Effector memory CD8-positive, alpha-beta T cell (primary cell): ENCODE measurements around the gene CDH23.

Experiments
- ATAC-seq: fragments of 150-1000 bp; cut with Tn5 transposase; replicated peaks from 2 replicates; pipeline ENCODE4 v1.10.0; 2021; ENCODE audit warnings: mild to moderate bottlenecking, moderate library complexity
- DNase-seq, 3 experiments: peaks; one replicate each; pipeline ENCODE4 v3.0.0; 2021
- H3K27ac Mint-ChIP-seq, 2 donors: one replicate each; pipeline ENCODE4 v1.8.0; 2022; ENCODE audit warnings: mild to moderate bottlenecking in 2 of 2, mixed read lengths in 2 of 2, moderate library complexity in 2 of 2
- H3K27me3 Mint-ChIP-seq, 2 donors: one replicate each; pipeline ENCODE4 v1.8.0; 2022; ENCODE audit warnings: mixed read lengths in 2 of 2
- H3K36me3 Mint-ChIP-seq: one replicate; pipeline ENCODE4 v1.8.0; 2022; ENCODE audit warnings: mild to moderate bottlenecking, moderate library complexity, mixed read lengths; ENCODE audit not compliant: insufficient read depth
- H3K4me1 Mint-ChIP-seq, 2 donors: one replicate each; pipeline ENCODE4 v1.8.0; 2022; ENCODE audit warnings: low read depth in 2 of 2, mixed read lengths in 2 of 2
- H3K4me3 Mint-ChIP-seq, 2 donors: one replicate each; pipeline ENCODE4 v1.8.0; 2022; ENCODE audit warnings: mild to moderate bottlenecking in 2 of 2, mixed read lengths in 2 of 2, moderate library complexity in 2 of 2
- H3K9me3 Mint-ChIP-seq, 2 donors: one replicate each; pipeline ENCODE4 v1.8.0; 2022; ENCODE audit warnings: mixed read lengths in 2 of 2

The CDH23 gene

DNA sequence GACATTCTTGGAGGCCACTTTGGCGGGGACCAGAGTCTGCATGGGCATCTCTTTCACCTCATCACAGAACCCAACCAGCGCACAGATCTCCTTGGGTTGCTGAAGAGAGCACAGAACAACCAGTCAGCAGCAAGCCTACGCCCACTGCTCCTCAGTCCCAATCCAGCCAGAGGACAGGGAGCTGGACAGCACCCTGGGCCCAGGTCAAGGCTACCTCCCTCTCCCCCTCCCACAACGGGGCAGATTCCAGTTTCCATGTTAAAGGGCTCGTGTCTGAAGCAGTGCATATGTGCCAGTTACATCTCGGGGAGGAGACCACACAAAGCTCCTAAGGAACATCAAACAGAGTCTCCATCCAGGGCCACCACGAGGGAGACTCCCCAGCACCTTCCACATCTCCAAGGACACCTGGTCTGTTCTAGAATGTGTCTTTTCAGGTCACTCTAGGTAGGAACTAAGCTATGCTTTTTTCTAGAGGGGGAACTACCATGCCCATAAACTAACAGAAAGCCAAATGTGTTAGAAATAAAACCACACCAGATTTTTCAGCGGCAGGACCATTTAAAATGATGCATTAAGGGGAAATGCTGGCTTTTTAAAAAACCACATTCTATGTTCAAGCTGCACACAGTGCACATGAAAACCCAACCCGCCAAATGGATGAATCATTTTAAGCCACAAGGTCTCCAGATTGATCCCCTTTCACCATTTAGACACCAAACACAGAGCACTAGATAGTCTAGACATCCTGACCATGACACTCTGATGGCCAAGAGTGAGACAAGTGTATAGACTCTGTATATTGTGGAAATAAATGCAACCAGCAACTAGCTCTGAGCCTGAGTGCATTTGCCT lies 425.4 kb downstream of the CDH23 start:
- Mint-ChIP-seq H3K4me1 (peaks cover 4 to 16% of the 10 kb centered on the region in 2 donors), H3K9me3 (no peaks in the 10 kb centered on the region), H3K36me3 (peaks cover 80% of the 10 kb centered on the region), H3K4me3 (no peak overlapping the region), H3K27ac (peak overlapping the region; percentile 68 to 70), H3K27me3 (no peaks in the 10 kb centered on the region)
- no peak for DNase-seq
- peak; percentile 87 for ATAC-seq

DNA sequence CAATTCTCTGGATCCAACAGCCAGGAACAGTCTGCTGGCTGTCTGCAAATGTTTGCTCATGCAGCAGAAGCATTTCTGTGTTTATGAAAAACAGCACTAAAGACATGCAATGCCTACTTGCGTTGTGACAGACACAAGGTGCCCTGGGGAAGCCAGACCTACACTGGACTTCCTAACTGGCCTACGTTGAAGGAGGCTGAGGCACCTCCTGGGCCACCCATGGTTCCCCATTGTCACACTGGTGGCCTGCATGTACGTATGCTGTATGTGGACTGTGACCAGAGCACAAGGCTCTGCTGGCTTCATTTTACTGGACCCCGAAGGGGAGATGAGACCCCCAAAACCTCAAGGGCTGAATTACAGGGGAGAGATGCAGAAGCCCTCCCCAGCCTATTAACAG lies 426.6 kb downstream of the CDH23 start:
- ATAC-seq: no peak

DNA sequence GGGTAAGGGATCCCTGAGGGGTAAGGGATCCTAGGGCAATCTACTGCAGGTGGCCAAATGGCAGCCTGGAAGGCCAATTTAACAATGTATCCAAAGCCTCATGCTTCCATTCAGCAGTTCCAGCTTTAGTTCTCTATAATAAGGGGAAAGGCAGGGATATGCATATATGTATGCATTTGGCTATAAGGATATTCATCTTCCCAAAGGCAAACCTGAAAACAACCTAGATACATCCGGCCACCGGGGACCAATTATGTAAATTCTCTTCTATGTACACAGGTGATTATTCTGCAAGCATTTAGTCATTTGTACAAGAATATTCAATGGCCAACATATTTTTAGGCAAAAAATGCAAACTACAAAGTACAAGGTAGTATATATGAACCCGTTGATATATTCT lies 427.6 kb downstream of the CDH23 start:
- no peaks in the 10 kb centered on the region for H3K9me3 Mint-ChIP-seq
- H3K4me1 Mint-ChIP-seq: peaks cover 4 to 16% of the 10 kb centered on the region in 2 donors
- ATAC-seq (no peak), DNase-seq (no peak)
- peaks cover 86% of the 10 kb centered on the region for H3K36me3 Mint-ChIP-seq
- H3K27ac Mint-ChIP-seq: no peak overlapping the region
- H3K27me3 Mint-ChIP-seq: no peaks in the 10 kb centered on the region
- H3K4me3 Mint-ChIP-seq: no peak overlapping the region

More for the DNA sequence above, 426.6 kb downstream of the CDH23 start:
- H3K4me3 Mint-ChIP-seq: no peak overlapping the region
- H3K27me3 Mint-ChIP-seq: no peaks in the 10 kb centered on the region
- no peak overlapping the region for H3K27ac Mint-ChIP-seq
- H3K9me3 Mint-ChIP-seq: no peaks in the 10 kb centered on the region
- H3K4me1 Mint-ChIP-seq: peaks cover 4 to 16% of the 10 kb centered on the region in 2 donors
- peaks cover 85% of the 10 kb centered on the region for H3K36me3 Mint-ChIP-seq
- no peak for DNase-seq

DNA sequence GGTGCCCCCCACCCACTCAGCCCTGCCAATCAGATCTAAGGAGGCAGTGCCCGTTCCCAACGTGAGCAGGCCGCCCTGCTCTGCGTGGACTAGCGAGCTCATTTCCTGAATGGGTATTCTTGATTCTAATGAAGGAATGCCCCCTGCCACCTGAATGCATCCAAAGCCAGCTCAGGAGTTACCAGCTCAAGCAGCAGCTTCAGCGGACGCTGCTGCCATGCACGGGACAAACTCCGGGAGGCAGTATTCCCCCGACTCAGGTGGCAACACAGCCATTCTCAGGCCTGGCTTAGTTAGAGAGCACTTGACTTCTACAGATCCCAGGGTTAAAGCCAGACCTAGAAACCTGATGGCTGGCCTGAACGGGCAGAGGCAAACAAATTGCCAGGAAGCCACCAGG lies 428.5 kb downstream of the CDH23 start:
- no peaks in the 10 kb centered on the region for H3K27me3 Mint-ChIP-seq
- H3K36me3 Mint-ChIP-seq: peaks cover 84% of the 10 kb centered on the region
- H3K9me3 Mint-ChIP-seq: no peaks in the 10 kb centered on the region
- peaks cover 4 to 19% of the 10 kb centered on the region in 2 donors for H3K4me1 Mint-ChIP-seq
- no peak overlapping the region for H3K4me3 Mint-ChIP-seq
- no peak for DNase-seq
- no peak for ATAC-seq
- no peak overlapping the region for H3K27ac Mint-ChIP-seq

DNA sequence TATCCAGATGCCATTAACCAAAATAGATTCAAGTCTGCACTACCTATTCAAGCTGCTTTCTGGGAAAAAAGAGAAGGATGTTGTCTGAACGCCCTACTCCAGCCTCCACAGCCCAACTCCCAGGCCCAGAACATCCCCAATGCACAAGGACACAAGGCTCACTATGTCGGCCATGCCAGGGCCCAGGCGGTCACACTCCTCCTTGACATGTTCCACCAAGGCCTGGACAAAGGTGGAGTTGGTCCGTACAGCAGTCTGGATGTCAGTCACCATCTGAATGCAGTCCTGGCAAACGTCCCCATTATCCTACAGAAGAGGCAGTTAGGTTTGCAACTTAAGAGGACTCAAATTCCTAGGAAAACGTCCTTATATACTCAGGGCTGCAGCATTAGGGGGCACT lies 431.1 kb downstream of the CDH23 start:
- DNase-seq: no peak
- Mint-ChIP-seq H3K27ac (no peak overlapping the region), H3K36me3 (peaks cover 81% of the 10 kb centered on the region), H3K27me3 (no peaks in the 10 kb centered on the region), H3K4me1 (peaks cover 0 to 9% of the 10 kb centered on the region in 2 donors), H3K9me3 (no peaks in the 10 kb centered on the region), H3K4me3 (no peak overlapping the region)
- ATAC-seq: no peak

DNA sequence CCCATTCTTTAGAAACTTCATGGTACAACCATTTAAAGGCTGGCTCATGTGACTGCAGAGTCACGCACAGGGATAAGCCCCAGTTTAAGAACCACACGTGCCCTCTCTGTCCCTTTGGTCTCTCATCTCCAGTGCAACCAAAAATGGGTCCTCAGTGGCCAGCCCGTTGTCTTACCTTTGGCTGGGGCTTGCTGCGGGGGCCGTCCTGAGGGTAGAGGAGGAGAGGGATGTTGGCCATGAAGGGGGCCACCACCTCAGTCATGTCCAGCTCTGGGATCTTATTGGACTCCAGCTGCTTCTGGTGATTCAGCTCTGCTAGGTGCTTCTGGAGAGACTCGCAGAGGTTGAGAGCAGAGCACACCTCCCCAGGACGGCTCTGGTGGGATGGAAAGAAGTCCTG lies 432.0 kb downstream of the CDH23 start:
- Mint-ChIP-seq H3K4me1 (peaks cover 0 to 12% of the 10 kb centered on the region in 2 donors), H3K9me3 (no peaks in the 10 kb centered on the region), H3K4me3 (no peak overlapping the region), H3K27me3 (no peaks in the 10 kb centered on the region), H3K36me3 (peaks cover 78% of the 10 kb centered on the region), H3K27ac (no peak overlapping the region)
- ATAC-seq (no peak), DNase-seq (no peak)

DNA sequence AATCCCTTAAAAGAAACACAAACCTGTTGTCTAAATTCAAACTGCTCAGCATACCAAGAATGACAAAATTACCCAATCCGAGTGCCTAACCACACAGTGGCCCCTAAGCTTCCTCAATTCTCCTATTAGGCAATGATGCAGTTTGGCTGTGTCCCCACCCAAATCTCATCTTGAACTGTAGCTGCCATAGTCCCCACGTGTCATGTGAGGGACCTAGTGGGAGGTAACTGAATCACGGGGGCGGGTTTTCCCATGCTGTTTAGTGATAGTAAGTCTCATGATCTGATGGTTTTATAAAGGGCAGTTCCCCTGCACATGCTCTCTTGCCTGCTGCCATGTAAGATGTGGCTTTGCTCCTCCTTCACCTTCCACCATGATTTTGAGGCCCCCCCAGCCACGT lies 432.5 kb downstream of the CDH23 start:
- no peak overlapping the region for H3K4me3 Mint-ChIP-seq

DNA sequence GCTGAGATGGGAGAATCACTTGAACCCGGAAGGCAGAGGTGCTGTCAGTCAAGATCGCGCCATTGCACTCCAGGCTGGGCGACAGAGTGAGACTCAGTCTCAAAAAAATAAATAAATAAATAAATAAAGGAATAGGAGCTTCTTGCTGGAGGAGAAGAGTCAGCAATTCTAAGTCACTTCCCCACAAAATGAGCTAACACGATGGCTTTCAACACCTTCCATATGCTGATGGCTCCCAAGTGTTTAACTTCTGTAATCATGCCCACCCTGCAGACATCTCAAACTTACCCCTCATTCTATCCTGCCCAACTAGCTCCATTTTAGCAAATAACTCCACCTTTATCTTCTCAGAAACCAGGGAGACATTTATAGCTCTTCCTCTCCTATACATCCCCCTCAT lies 433.2 kb downstream of the CDH23 start:
- Mint-ChIP-seq H3K4me1 (peaks cover 0 to 14% of the 10 kb centered on the region in 2 donors), H3K36me3 (peaks cover 69% of the 10 kb centered on the region), H3K27ac (peak overlapping the region in 1 of 2 donors; percentile 69), H3K27me3 (no peaks in the 10 kb centered on the region), H3K9me3 (no peaks in the 10 kb centered on the region), H3K4me3 (no peak overlapping the region)
- no peak for ATAC-seq
- no peak for DNase-seq

More for the DNA sequence above, 432.5 kb downstream of the CDH23 start:
- H3K27me3 Mint-ChIP-seq: no peaks in the 10 kb centered on the region
- peaks cover 0 to 14% of the 10 kb centered on the region in 2 donors for H3K4me1 Mint-ChIP-seq
- peak; percentile 21 for ATAC-seq
- DNase-seq: no peak
- no peaks in the 10 kb centered on the region for H3K9me3 Mint-ChIP-seq
- peaks cover 73% of the 10 kb centered on the region for H3K36me3 Mint-ChIP-seq
- H3K27ac Mint-ChIP-seq: no peak overlapping the region

DNA sequence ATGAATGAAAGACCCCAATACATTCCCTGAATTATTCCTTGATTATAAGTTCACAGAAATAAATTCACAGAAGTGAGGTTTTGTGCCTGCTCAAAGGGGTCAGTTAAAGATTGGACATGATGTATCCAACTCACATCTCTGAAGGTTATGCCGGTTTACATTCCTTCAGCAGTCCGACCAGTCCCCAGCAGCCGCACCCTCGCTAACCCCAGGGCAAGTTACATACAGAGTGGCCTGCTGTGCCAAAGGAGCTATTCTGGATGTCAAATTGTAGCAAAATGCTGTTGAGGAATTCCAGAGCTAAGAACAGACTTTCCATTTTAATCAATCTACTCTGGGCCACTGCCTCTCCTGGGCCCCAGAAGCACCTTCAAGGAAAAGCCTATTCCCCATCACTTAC lies 434.0 kb downstream of the CDH23 start:
- no peaks in the 10 kb centered on the region for H3K27me3 Mint-ChIP-seq
- H3K27ac Mint-ChIP-seq: no peak overlapping the region
- no peak overlapping the region for H3K4me3 Mint-ChIP-seq
- ATAC-seq (no peak), DNase-seq (no peak)
- no peaks in the 10 kb centered on the region for H3K9me3 Mint-ChIP-seq
- peaks cover 1 to 14% of the 10 kb centered on the region in 2 donors for H3K4me1 Mint-ChIP-seq
- peaks cover 64% of the 10 kb centered on the region for H3K36me3 Mint-ChIP-seq

DNA sequence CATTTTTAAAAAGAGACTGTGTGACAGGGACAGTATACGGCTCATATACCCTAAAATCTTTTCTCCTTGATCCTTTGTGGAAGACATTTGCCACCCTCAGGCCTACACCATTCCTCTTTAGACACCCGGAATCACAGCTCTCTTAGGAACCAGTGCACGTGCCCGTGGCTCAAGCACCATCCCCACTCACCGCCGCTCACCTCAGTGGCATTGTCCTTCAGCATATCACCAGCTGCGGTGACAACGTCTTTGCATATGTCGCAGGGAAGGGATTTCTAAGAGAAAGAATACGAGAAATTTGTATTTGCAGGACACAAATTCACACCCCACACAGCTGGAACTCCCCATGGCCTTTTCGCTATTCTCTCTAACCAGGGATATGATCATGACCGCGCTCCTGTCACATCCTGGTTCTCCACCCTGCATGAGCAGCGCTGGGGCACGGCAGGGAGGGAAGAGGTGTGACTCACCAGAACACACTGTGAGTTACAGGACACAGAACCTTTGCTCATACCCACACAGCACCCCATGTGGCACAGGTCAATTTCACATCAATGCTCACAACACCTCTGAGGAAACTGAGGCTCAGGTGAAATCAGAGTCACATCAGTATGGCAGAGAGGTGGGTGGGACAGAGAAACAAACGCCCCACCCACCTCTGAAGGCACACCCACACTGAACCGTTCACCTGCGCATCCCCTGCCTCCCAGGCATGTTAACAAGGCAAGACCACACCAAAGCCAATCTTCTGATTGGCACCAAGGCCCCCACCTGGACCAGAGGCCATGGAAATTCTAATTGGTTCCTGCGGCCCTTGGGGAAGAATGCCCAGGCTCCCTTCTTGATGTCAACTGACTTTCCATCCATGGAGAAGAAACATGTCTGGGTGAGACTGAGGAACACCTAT lies 435.2 kb downstream of the CDH23 start:
- Mint-ChIP-seq H3K4me3 (no peak overlapping the region), H3K27ac (no peak overlapping the region), H3K36me3 (peaks cover 55% of the 10 kb centered on the region), H3K27me3 (no peaks in the 10 kb centered on the region), H3K4me1 (peaks cover 11 to 23% of the 10 kb centered on the region in 2 donors), H3K9me3 (no peaks in the 10 kb centered on the region)
- no peak for DNase-seq
- ATAC-seq: no peak

DNA sequence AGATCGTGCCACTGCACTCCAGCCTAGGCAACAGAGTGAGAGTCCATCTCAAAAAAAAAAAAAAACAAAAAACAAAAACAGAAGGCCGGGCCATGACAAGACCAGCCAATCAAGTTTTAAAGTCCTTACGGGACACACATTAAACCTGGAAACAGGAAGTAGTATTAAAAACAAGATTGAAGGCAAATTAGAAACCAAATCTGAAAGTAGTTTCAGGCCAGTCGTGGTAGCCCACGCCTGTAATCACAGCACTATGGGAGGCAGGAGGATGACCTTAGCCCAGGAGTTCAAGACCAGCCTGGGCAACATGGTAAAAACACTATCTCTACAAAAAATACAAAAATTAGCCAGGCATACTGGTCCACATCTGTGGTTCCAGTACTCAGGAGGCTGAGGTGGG lies 436.2 kb downstream of the CDH23 start:
- Mint-ChIP-seq H3K4me3 (no peak overlapping the region), H3K4me1 (peaks cover 22 to 34% of the 10 kb centered on the region in 2 donors), H3K36me3 (peaks cover 44% of the 10 kb centered on the region), H3K27me3 (no peaks in the 10 kb centered on the region), H3K9me3 (no peaks in the 10 kb centered on the region), H3K27ac (peak overlapping the region in 1 of 2 donors; percentile 44)
- ATAC-seq: no peak
- no peak for DNase-seq

DNA sequence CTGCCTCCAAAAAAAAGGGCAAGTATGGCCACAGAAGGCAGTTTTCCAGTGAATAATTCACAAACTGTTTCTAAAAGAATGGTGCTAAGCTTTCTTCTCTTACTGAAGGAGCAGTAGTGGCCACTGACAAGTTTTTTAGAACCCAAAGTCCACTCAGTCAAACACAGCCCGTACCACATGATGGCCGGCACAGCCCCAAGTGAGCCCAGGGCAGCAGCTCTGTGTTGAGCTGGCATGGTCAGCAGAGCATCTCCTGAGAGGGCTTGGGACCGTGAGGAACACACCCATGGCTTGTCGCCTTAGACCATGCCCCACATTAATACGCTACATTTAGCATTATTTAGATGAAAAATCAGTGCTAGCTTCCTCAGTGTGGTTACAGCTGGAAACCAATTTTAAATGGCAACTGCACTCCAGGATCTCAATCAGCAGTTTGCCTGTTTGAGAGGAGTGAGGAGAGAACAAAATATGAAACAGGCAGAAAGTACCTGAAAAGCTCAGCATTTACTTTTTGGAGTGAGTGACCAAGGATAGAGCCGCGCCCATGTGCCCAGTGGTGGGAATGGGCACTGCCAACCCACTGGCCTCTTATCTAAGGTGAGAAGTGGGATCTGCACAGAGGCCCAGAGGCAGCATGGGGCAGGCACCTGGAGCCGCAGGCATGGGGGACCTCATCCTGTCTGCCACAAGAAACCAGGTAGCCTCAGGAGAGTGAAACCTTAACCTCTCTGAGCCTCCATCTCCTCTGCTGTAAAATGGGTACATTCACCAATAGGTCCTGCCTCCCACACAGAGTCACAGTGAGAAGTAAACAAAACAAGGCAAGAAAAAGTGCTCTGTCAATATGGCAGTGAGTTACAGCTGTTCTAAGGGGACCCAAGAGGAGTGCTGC lies 437.0 kb downstream of the CDH23 start:
- Mint-ChIP-seq H3K4me3 (no peak overlapping the region), H3K27ac (peak overlapping the region in 1 of 2 donors; percentile 44), H3K4me1 (peaks cover 29 to 41% of the 10 kb centered on the region in 2 donors), H3K36me3 (peaks cover 37% of the 10 kb centered on the region), H3K27me3 (no peaks in the 10 kb centered on the region), H3K9me3 (no peaks in the 10 kb centered on the region)
- no peak for DNase-seq
- ATAC-seq: no peak

DNA sequence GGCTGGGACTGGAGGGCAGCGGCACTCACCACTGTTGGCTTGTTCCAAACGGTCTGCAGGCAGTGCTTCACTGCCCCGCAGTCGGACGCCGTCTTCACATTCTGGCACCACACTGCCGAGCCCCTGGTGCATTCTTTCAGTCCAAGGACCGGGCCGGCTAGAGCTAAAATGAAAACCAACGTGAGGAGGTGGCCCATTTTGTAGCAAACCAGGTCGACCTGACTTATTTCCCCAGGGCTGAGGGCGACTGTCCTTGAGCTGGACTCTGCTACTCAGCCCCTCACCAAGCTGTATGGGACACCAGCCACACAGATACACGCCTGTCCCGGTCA lies 437.6 kb downstream of the CDH23 start:
- peaks cover 34 to 43% of the 10 kb centered on the region in 2 donors for H3K4me1 Mint-ChIP-seq
- no peak for DNase-seq
- H3K4me3 Mint-ChIP-seq: no peak overlapping the region
- no peaks in the 10 kb centered on the region for H3K9me3 Mint-ChIP-seq
- H3K36me3 Mint-ChIP-seq: peaks cover 31% of the 10 kb centered on the region
- no peak for ATAC-seq
- no peak overlapping the region for H3K27ac Mint-ChIP-seq
- H3K27me3 Mint-ChIP-seq: no peaks in the 10 kb centered on the region
